HFFc6 (cell line): ENCODE results near the gene HAUS7. TPM values are rescaled to one million over a fixed set of nuclear protein-coding genes. Genes with fewer than 3 reads are reported as not detected.

Experiments
- DNase-seq: peaks from one replicate; pipeline ENCODE4 v3.0.0-alpha.2; 2018
- H3K27ac Mint-ChIP-seq: 2 replicates; pipeline ENCODE4 v1.8.0; 2020; ENCODE audit warnings: mild to moderate bottlenecking, mixed read lengths
- H3K27me3 Mint-ChIP-seq: 2 replicates; pipeline ENCODE4 v1.8.0; 2021; ENCODE audit warnings: mild to moderate bottlenecking, moderate library complexity, mixed read lengths; ENCODE audit not compliant: insufficient read depth
- H3K36me3 Mint-ChIP-seq: 2 replicates; pipeline ENCODE4 v1.8.0; 2021; ENCODE audit warnings: low read depth, mixed read lengths
- H3K4me1 Mint-ChIP-seq: 2 replicates; pipeline ENCODE4 v1.8.0; 2020; ENCODE audit warnings: low read depth, mixed read lengths
- H3K4me3 Mint-ChIP-seq: 2 replicates; pipeline ENCODE4 v1.8.0; 2020; ENCODE audit warnings: mild to moderate bottlenecking, moderate library complexity, mixed read lengths
- H3K9me3 Mint-ChIP-seq: 2 replicates; pipeline ENCODE4 v1.8.0; 2020; ENCODE audit warnings: mild to moderate bottlenecking, mixed read lengths
- CTCF ChIP-seq: fragments of 200-600 bp; sonication (generic); IDR thresholded peaks from 2 replicates; pipeline ENCODE4 v1.5.0; 2021; ENCODE audit warnings: antibody characterized with exemption, mild to moderate bottlenecking
- total RNA-seq, 6 experiments: library from RNA; stranded (reverse); fragmentation: NEBNext Ultra II Directional; extraction: Animal tissue kit (Norgen Biotek cat#: 25700); gene quantifications; 2 replicates in 1 of 6; 3 replicates in 5 of 6; pipeline ENCODE4 v1.2.3, GENCODE V29; 2021

Gene HAUS7
- total RNA-seq, 6 experiments from 2014 or later: 20.3 to 32.0 (median 28.2) TPM

- Mint-ChIP-seq H3K9me3 (no peaks in the 10 kb centered on the region), H3K4me1 (peaks cover 11% of the 10 kb centered on the region), H3K4me3 (peak overlapping the region; percentile 98), H3K27me3 (peaks cover 2% of the 10 kb centered on the region; the same call in 1 of the 2 replicates), H3K36me3 (no peaks in the 10 kb centered on the region), H3K27ac (peak overlapping the region; percentile 90)
- DNase-seq: peak; percentile 46
- TF ChIP-seq CTCF: 0 out of 2 replicates have a peak, but pooled peaks have one; percentile 4
Measured at GRCh38 chrX:153495362-153495751, 25.0 kb upstream of the HAUS7 start.

- TF ChIP-seq CTCF: peak; percentile 67
- Mint-ChIP-seq H3K9me3 (no peaks in the 10 kb centered on the region), H3K27me3 (peaks cover 2% of the 10 kb centered on the region; the same call in 1 of the 2 replicates), H3K36me3 (no peaks in the 10 kb centered on the region), H3K4me1 (peaks cover 11% of the 10 kb centered on the region), H3K27ac (peak within 1 kb of the TSS; percentile 90), H3K4me3 (peak within 1 kb of the TSS; percentile 98)
- DNase-seq: peak; percentile 49
Measured at GRCh38 chrX:153494541-153495361, 24.4 kb upstream of the HAUS7 start, which contains the start of gene BGN. TSS of gene BGN (plus strand) at chrX:153494980. CDS start at chrX:153504632, 9,652 bp downstream.

- H3K4me3 Mint-ChIP-seq: peak overlapping the region; percentile 98
Measured at GRCh38 chrX:153494061-153494460, 23.7 kb upstream of the HAUS7 start.

GRCh38 chrX:153493085-153493484 is 22.7 kb upstream of the HAUS7 start:
- TF ChIP-seq CTCF: no peak
- H3K27ac Mint-ChIP-seq: no peak overlapping the region
- no peak overlapping the region for H3K4me3 Mint-ChIP-seq
- peaks cover 11% of the 10 kb centered on the region for H3K4me1 Mint-ChIP-seq
- H3K36me3 Mint-ChIP-seq: no peaks in the 10 kb centered on the region
- DNase-seq: no peak
- peaks cover 2% of the 10 kb centered on the region; the same call in 1 of the 2 replicates for H3K27me3 Mint-ChIP-seq
- no peaks in the 10 kb centered on the region for H3K9me3 Mint-ChIP-seq

More at GRCh38 chrX:153494061-153494460, 23.7 kb upstream of the HAUS7 start:
- H3K27me3 Mint-ChIP-seq: peaks cover 2% of the 10 kb centered on the region; the same call in 1 of the 2 replicates
- peak overlapping the region; percentile 79 for H3K27ac Mint-ChIP-seq
- no peaks in the 10 kb centered on the region for H3K9me3 Mint-ChIP-seq
- no peak for TF ChIP-seq CTCF
- DNase-seq: no peak
- H3K4me1 Mint-ChIP-seq: peaks cover 11% of the 10 kb centered on the region
- no peaks in the 10 kb centered on the region for H3K36me3 Mint-ChIP-seq

GRCh38 chrX:153492543-153492942 is 22.2 kb upstream of the HAUS7 start:
- Mint-ChIP-seq H3K9me3 (no peaks in the 10 kb centered on the region), H3K4me3 (no peak overlapping the region), H3K36me3 (no peaks in the 10 kb centered on the region), H3K4me1 (peaks cover 11% of the 10 kb centered on the region), H3K27ac (no peak overlapping the region), H3K27me3 (peaks cover 2% of the 10 kb centered on the region; the same call in 1 of the 2 replicates)
- no peak for DNase-seq
- no peak for TF ChIP-seq CTCF
